ENCODE measurements around the gene LDLRAD3. TPM values are rescaled to one million over a fixed set of nuclear protein-coding genes. Genes with fewer than 3 reads are reported as not detected.

LDLRAD3 gene
- total RNA-seq, 1 donor from 2014 or later: 47.5 TPM

GRCh38 chr11:36195496-36196354 is 251.9 kb downstream of the LDLRAD3 start:
- DNase-seq (ENCODE audit: low spot score) (no peak), ATAC-seq (peak; percentile 87)
- intact Hi-C loops (cut with DNase I): no loop called here

GRCh38 chr11:36196411-36196998 is 252.6 kb downstream of the LDLRAD3 start:
- peak; percentile 86 for ATAC-seq
- intact Hi-C loops (cut with DNase I): no loop called here
- no peak for DNase-seq (ENCODE audit: low spot score)

GRCh38 chr11:36201411-36201810 is 257.5 kb downstream of the LDLRAD3 start:
- DNase-seq (ENCODE audit: low spot score) (no peak), ATAC-seq (no peak)
- intact Hi-C loops (cut with DNase I): no loop called here

- ATAC-seq (no peak), DNase-seq (ENCODE audit: low spot score) (no peak)
- intact Hi-C loops (cut with DNase I): no loop called here
These were observed 261.7 kb downstream of the LDLRAD3 start for GRCh38 chr11:36205536-36205935.

- DNase-seq (ENCODE audit: low spot score) (no peak), ATAC-seq (no peak)
- intact Hi-C loops (cut with DNase I): no loop called here
These were observed 266.7 kb downstream of the LDLRAD3 start for GRCh38 chr11:36210529-36210928.

GRCh38 chr11:36211761-36212430 is 268.0 kb downstream of the LDLRAD3 start:
- no peak for DNase-seq (ENCODE audit: low spot score)
- ATAC-seq: no peak
- intact Hi-C loops (cut with DNase I): no loop called here

GRCh38 chr11:36212564-36213392 is 268.9 kb downstream of the LDLRAD3 start:
- intact Hi-C loops (cut with DNase I): no loop called here
- ATAC-seq: no peak
- no peak for DNase-seq (ENCODE audit: low spot score)

- no peak for DNase-seq (ENCODE audit: low spot score)
- intact Hi-C loops (cut with DNase I): no loop called here
- no peak for ATAC-seq
These were observed 269.6 kb downstream of the LDLRAD3 start for GRCh38 chr11:36213393-36213840.

GRCh38 chr11:36214480-36214879 is 270.6 kb downstream of the LDLRAD3 start:
- no peak for ATAC-seq
- DNase-seq (ENCODE audit: low spot score): no peak
- intact Hi-C loops (cut with DNase I): no loop called here

- DNase-seq (ENCODE audit: low spot score): no peak
- intact Hi-C loops (cut with DNase I): no loop called here
These were observed 271.3 kb downstream of the LDLRAD3 start for GRCh38 chr11:36214976-36215692.

GRCh38 chr11:36215693-36216060 is 271.8 kb downstream of the LDLRAD3 start:
- ATAC-seq: no peak
- no peak for DNase-seq (ENCODE audit: low spot score)
- intact Hi-C loops (cut with DNase I): no loop called here

More at GRCh38 chr11:36214976-36215692, 271.3 kb downstream of the LDLRAD3 start:
- ATAC-seq: no peak

- intact Hi-C loops (cut with DNase I): no loop called here
- no peak for ATAC-seq
These were observed 272.3 kb downstream of the LDLRAD3 start for GRCh38 chr11:36216061-36216615.

GRCh38 chr11:36218283-36218921 is 274.5 kb downstream of the LDLRAD3 start:
- no peak for DNase-seq (ENCODE audit: low spot score)
- ATAC-seq: no peak
- intact Hi-C loops (cut with DNase I): no loop called here

More at GRCh38 chr11:36216061-36216615, 272.3 kb downstream of the LDLRAD3 start:
- DNase-seq (ENCODE audit: low spot score): no peak

- no peak for ATAC-seq
- DNase-seq (ENCODE audit: low spot score): no peak
- intact Hi-C loops (cut with DNase I): no loop called here
These were observed 276.1 kb downstream of the LDLRAD3 start for GRCh38 chr11:36219996-36220395.

GRCh38 chr11:36222831-36223635 is 279.2 kb downstream of the LDLRAD3 start:
- no peak for DNase-seq (ENCODE audit: low spot score)
- peak; percentile 74 for ATAC-seq
- intact Hi-C loops (cut with DNase I): no loop called here

- ATAC-seq: no peak
- no peak for DNase-seq (ENCODE audit: low spot score)
- intact Hi-C loops (cut with DNase I): no loop called here
These were observed 280.5 kb downstream of the LDLRAD3 start for GRCh38 chr11:36224209-36224882.
